ENCODE data around the gene LAD1. TPM values are rescaled to one million over a fixed set of nuclear protein-coding genes. Genes with fewer than 3 reads are reported as not detected.

The LAD1 gene
- total and polyA plus RNA-seq, 2 of the 4 experiments (the other 2 are of a cell fraction), result under 0.01 to 0.07 TPM

GRCh38 chr1:201376107-201376463 is 23.0 kb downstream of the LAD1 start:
- Histone ChIP-seq H3K4me3 (ENCODE audit: insufficient read depth, low read depth, low read length) (no peak overlapping the region), H4K91ac (ENCODE audit: insufficient read depth, low read depth, low read length) (no peak overlapping the region), H3K9me1 (ENCODE audit: insufficient read depth, low read length) (no peaks in the 10 kb centered on the region), H2BK20ac (ENCODE audit: low read depth, low read length) (no peak overlapping the region), H3K79me1 (ENCODE audit: low read depth in 1 of 2, low read length in 2 of 2) (no peaks in the 10 kb centered on the region), H2AFZ (replicated peaks; ENCODE audit: low read length, poor library complexity) (no peak overlapping the region), H3K14ac (replicated peaks; ENCODE audit: low read depth, low read length) (no peak overlapping the region), H2AK5ac (ENCODE audit: low read depth, low read length) (no peak overlapping the region), H3K56ac (ENCODE audit: extremely low read depth, insufficient read depth, low read length) (no peak overlapping the region), H2AK9ac (replicated peaks; ENCODE audit: low read depth, low read length, poor library complexity) (no peak overlapping the region), H2BK5ac (ENCODE audit: low read depth, low read length, poor library complexity, severe bottlenecking) (no peak overlapping the region), H2BK120ac (ENCODE audit: low read depth, low read length) (no peak overlapping the region), H3K23ac (ENCODE audit: low read depth, low read length) (no peak overlapping the region), H4K20me1 (ENCODE audit: insufficient read depth, low read length) (no peaks in the 10 kb centered on the region), H3K4ac (ENCODE audit: low read depth, low read length) (no peak overlapping the region), H3K27ac (ENCODE audit: insufficient read depth, low read length) (no peak overlapping the region), H4K8ac (ENCODE audit: low read depth in 2 of 2, low read length in 2 of 2) (no peak overlapping the region), H3K18ac (ENCODE audit: low read depth, low read length) (no peak overlapping the region; the same call in 1 of the 2 replicates), H3K9ac (ENCODE audit: low read depth, low read length) (no peak overlapping the region), H3K4me2 (ENCODE audit: low read depth, low read length) (no peak overlapping the region), H3K4me1 (ENCODE audit: control insufficient read depth, insufficient read depth, low read length) (peaks cover 11% of the 10 kb centered on the region; the same call in 1 of the 2 replicates), H3K36me3 (ENCODE audit: control insufficient read depth, insufficient read depth, low read length) (no peaks in the 10 kb centered on the region), H4K5ac (ENCODE audit: low read depth, low read length) (no peak overlapping the region), H2BK15ac (ENCODE audit: low read depth, low read length) (no peak overlapping the region), H3K27me3 (ENCODE audit: control insufficient read depth, insufficient read depth, low read length) (peaks cover 50% of the 10 kb centered on the region), H3K9me3 (ENCODE audit: control insufficient read depth, insufficient read depth, low read length) (no peaks in the 10 kb centered on the region; the same call in 1 of the 2 replicates)
- no peak for DNase-seq
- ChIA-PET POLR2A (ENCODE audit: unreplicated experiment) (no interaction called here), CTCF (interaction anchor here (0.9 to 1.3 kb wide), 4 partner anchors 9 to 33 kb away, joined by 3 read pairs; no protein-coding TSS in a partner anchor)
- intact Hi-C loops (cut with micrococcal nuclease), result no loop called here
- no TSS peak for BruUV-seq (replicated peaks)
- TF ChIP-seq POLR2A (IDR thresholded peaks at IDR 0.05; ENCODE audit: low read depth, low read length) (no peak), RAD21 (IDR thresholded peaks at IDR 0.05; ENCODE audit: low read length) (no peak), CHD1 (IDR thresholded peaks at IDR 0.05; ENCODE audit: low read depth, low read length) (no peak), CTCF (conservative IDR thresholded peaks at IDR 0.05; ENCODE audit: low read depth, low read length) (no peak), FOS (IDR thresholded peaks at IDR 0.05; ENCODE audit: low read depth, low read length) (no peak), MXI1 (IDR thresholded peaks at IDR 0.05; ENCODE audit: borderline replicate concordance, low read depth, low read length) (no peak), ELK1 (IDR thresholded peaks at IDR 0.05; ENCODE audit: borderline replicate concordance, low read depth, low read length) (no peak), MAFK (IDR thresholded peaks at IDR 0.05; ENCODE audit: low read depth, low read length) (no peak), USF2 (IDR thresholded peaks at IDR 0.05; ENCODE audit: low read depth, low read length) (no peak), NFE2L2 (IDR thresholded peaks at IDR 0.05; ENCODE audit: low read depth, low read length) (no peak), CEBPB (IDR thresholded peaks at IDR 0.05; ENCODE audit: low read depth, low read length) (no peak), RFX5 (IDR thresholded peaks at IDR 0.05; ENCODE audit: low read depth, low read length) (no peak), BHLHE40 (IDR thresholded peaks at IDR 0.05; ENCODE audit: low read depth, low read length) (no peak), SMC3 (IDR thresholded peaks at IDR 0.05; ENCODE audit: low read depth, low read length) (no peak), MAZ (IDR thresholded peaks at IDR 0.05; ENCODE audit: borderline replicate concordance, low read depth, low read length) (no peak), RCOR1 (IDR thresholded peaks at IDR 0.05; ENCODE audit: insufficient replicate concordance, low read length) (no peak)
- dilution Hi-C loops (cut with HindIII; ENCODE audit: low sequenced_read_pairs, unreplicated experiment), result no loop called here
- in situ Hi-C loops (cut with MboI; ENCODE audit: low sequenced_read_pairs), result no loop called here
- no CpG with 5 or more reads among the region's 4 CpGs for WGBS, 2 experiments (ENCODE audit: extremely low coverage in 2 of 2, insufficient read length in 1 of 2)
- ATAC-seq (ENCODE audit: low read depth), result no peak
